ENCODE results near the gene C15orf61. TPM values are rescaled to one million over a fixed set of nuclear protein-coding genes. Genes with fewer than 3 reads are reported as not detected.

The C15orf61 gene
- total and polyA plus RNA-seq, 2 of the 13 experiments (the other 11 are each of a cell fraction or from before 2014, with no cell fraction given) = 2.1 to 6.6 TPM

GRCh38 chr15:67556976-67557570, 36.1 kb downstream of the C15orf61 start:
- ChIA-PET CTCF (ENCODE audit: low intra/inter-chr PET ratio, low total read pairs) (no interaction called here), POLR2A (interaction anchor here (0.9 kb wide), 1 partner anchor 15 kb away, joined by 3 read pairs; the partner anchor contains the start of gene MAP2K5)
- Histone ChIP-seq H2AFZ (ENCODE audit: low read length) (no peak overlapping the region), H3K36me3 (replicated peaks in 1 of 2; ENCODE audit: control insufficient read depth in 1 of 2, insufficient read depth in 2 of 2, low read length in 2 of 2) (peaks cover 2 to 4% of the 10 kb centered on the region in 2 experiments; a peak in 1 of 5 replicates), H4K20me1 (ENCODE audit: insufficient read depth, low read length) (no peaks in the 10 kb centered on the region), H3K9ac (ENCODE audit: insufficient read depth, low read depth, low read length) (no peak overlapping the region), H3K9me3 (ENCODE audit: low read length) (no peaks in the 10 kb centered on the region), H3K27me3 (ENCODE audit: control insufficient read depth in 1 of 2, insufficient read depth in 2 of 2, low read length in 2 of 2) (no peaks in the 10 kb centered on the region), H3K27ac (ENCODE audit: extremely low read length, insufficient read depth, low read length) (no peak overlapping the region), H3K79me2 (ENCODE audit: insufficient read depth, low read length) (no peaks in the 10 kb centered on the region), H3K4me2 (ENCODE audit: low read depth, low read length) (no peak overlapping the region), H3K4me3 (replicated peaks in 1 of 3; ENCODE audit: insufficient read depth in 1 of 3, low read depth in 2 of 3, low read length in 3 of 3) (no peak overlapping the region), H3K4me1 (ENCODE audit: insufficient read depth, low read length) (no peaks in the 10 kb centered on the region)
- WGBS (ENCODE audit: low lambda C conversion rate) = 93% methylated on average over 3 of the region's 3 CpGs
- DNase-seq (ENCODE audit: low spot score) (no peak), FAIRE-seq (no peak), ATAC-seq (no peak)
- no TSS peak for BruUV-seq (replicated peaks)
- no peak for TF ChIP-seq MEF2D (CRISPR knock-in tag; IDR thresholded peaks at IDR 0.05)
- no peak for TF ChIP-seq ZNF75D (CRISPR knock-in tag; IDR thresholded peaks at IDR 0.05; ENCODE audit: borderline replicate concordance)
- no peak for TF ChIP-seq SALL2 (CRISPR knock-in tag; IDR thresholded peaks at IDR 0.05)
- no peak for TF ChIP-seq RERE (CRISPR knock-in tag; IDR thresholded peaks at IDR 0.05; ENCODE audit: low read depth)
- no peak for TF ChIP-seq ZNF740 (CRISPR knock-in tag; IDR thresholded peaks at IDR 0.05)
- in situ Hi-C loops (cut with HindIII; ENCODE audit: extremely low pct_ligation_motif_present, low pct_unique_long_range_greater_than_20kb) (no loop called here), intact Hi-C loops (cut with micrococcal nuclease; ENCODE audit: unreplicated experiment) (no loop called here)
